GOT3 (cell line): ENCODE data around the gene VARS2.

Experiments
- DNase-seq: peaks from one replicate; lab custom pipeline; 2025; ENCODE audit warnings: mixed read lengths; lab: John Stamatoyannopoulos, UW

Gene VARS2

DNA sequence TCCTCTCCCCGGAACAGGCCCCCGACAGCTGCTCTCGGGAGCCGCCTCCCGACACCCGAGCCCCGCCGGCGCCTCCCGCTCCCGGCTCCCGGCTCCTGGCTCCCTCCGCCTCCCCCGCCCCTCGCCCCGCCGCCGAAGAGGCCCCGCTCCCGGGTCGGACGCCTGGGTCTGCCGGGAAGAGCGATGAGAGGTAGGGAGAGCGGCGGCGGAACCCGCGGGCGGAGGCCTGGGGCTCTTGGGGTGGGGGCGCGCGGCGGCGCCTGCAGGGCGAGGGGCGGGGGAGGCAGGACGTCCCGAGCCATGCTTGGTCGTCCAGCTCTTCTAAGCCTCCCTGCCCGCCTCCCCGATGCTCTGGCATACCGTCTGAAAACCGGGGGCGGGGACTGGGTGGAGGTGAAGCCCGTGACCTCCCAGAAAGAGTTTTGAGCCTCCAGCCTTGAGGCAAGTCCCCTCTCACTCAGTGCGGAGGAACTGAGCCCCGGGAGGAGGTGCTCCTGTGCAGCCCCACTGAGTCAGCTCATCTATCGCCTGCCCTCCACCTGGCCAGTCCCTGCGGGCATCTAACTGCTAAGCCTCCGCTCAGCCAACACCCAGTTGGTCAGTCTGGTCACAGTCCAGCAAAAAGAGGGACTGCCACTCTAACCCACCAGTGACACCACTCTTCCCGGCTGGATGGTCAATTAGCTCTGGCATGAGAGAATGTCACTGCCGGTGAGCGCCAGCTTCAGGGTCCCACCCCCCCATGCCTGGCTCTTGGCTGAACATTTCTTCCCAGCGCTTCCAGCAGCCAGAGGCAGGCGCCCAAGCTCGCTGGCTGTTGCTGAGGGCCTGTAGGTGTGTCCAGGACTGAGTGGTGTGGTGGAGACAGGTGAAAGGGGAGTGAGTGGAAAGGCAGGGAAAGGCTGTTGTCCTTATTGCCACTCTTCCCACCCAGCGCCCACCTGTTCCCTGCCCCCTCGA lies 29.2 kb upstream of the VARS2 start:
- DNase-seq = no peak

DNA sequence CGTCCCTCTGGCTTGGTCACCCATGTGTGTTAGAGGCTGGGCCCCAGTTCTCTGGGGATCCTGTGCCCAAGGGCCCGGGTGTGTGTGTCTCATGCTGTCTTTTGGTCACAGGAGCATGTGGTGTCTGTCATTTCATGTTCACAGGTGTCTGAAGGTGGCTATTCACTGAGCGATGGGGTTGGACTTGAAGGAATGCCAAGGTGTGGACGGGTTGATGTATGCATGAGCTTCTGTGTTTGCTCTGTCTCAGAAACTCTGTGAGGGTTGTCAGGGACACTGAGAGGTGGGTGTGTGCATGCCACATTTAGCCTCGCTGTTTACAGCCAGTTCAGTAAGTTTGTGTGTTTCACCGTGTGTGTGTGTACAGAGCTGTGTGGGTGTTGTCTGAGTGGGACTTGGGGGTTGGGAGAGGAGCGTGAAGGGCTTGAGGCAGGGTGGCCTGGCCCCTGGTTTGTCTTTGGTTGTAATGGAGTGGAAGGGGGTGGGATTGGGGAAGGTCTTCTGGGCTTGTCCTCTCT lies 28.5 kb upstream of the VARS2 start:
- no peak for DNase-seq

DNA sequence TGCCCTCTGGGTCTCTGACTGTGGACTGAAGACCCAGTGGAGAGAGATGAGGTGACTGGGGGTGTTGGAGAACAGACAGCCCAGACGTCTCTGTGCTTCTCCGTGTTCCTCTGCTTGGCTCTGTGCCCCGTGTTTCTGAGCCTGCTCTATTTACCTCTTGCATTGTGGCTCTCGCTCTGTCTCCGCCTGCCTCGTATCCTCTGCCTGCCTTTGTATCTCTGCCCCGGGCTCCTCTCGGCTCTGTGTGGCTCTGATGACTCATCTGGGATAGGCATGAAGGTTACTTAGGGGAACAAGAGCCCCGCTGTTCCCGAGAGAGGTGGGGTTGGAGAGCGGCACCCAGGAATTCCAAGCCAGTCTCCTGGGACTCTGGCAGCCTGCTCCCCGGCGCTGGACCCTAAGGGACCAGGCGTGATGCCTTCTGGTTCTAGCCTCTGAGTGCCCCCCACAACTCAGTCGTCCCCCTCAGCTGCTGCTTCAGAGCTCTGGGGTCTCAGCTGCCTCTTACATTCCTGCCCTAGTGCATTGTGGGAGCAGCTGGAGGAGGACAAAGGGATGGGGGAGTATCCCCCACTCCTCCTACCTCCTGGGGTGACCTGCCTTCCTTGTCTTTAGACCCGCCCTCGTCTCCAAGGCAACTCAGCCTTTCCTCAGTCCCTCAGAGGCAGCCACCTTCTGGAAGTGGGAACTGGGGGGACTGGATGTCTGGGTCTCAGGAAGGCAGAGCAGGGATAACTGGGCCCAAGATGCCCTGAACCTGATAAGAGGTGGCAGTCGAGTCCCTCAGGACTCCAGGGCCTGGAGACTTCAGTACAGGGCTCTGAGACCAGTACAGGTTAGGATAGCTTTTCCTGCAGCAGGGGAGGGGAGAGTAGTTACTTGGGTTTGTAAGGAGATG lies 27.8 kb upstream of the VARS2 start:
- no peak for DNase-seq

DNA sequence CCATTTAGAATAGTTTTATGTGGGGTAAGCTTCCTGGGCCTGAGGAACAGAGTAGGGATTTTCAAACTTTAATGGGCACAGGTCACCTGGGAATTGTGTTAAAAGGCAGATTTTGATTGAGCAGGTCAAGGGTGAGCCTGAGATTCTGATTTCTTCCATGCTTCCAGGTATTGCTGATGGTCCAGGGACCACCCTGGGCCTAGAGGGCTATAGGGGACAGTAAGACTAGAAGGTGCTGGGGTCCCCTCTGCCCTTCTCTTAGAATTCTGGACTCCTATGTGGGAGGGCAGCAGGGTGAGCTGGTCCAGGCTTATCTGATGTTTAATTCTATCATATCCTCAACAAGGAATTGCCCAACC lies 27.2 kb upstream of the VARS2 start:
- DNase-seq = no peak

DNA sequence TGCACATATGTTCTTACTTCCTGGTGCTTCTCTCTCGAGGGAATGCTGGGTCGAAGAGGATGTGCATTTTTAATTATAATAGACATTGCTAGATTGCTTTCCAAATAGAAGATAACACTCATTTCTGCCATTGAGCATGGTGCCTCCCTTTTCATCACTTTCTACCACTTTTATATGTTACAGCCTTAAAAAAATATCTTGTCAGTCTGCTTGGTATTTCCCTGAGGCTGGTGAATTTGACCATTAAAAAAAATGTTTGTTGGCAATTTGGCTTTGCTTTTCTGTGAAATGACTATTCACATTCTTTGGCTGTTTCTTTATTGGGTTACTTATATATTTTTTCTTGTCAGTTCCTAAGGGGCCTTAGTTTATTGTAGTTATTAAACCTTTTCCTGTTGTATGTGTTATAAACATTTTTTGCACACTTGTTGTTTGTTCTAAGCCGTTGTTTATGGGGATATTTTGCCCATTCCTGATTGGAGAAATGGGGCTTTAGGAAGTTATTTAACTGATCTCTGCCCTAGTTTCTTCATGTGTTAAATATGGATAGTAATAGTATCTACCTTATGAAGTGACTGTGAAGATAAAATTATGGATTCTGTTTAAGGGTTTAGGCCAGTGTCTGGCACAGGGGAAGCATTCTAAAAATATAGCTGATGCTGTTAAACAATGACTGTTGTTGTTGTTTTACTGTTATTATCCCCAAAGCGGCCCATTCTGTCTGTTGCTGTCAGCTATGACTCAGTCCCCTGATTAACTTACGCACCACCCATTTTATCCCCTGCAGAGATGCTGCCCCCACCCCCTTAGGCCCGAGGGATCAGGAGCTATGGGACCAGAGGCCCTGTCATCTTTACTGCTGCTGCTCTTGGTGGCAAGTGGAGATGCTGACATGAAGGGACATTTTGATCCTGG lies 25.9 kb upstream of the VARS2 start:
- DNase-seq = no peak

DNA sequence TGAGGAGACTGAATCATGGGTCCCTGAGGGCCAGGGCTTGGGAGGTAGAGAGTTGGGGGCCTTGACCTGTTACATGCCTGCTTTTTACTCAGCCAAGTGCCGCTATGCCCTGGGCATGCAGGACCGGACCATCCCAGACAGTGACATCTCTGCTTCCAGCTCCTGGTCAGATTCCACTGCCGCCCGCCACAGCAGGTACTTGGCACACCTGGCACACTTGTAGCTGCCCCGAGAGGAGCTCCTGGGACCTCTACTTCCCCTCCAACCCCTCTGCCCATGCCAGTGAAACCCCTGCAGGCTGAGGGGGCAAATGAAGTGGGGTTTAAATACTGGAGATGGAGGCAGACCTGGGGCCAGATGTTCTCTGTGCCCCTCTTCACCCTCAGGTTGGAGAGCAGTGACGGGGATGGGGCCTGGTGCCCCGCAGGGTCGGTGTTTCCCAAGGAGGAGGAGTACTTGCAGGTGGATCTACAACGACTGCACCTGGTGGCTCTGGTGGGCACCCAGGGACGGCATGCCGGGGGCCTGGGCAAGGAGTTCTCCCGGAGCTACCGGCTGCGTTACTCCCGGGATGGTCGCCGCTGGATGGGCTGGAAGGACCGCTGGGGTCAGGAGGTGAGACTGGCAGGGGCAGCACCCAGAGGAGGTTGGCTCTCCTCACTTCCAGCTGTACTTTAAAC lies 25.1 kb upstream of the VARS2 start:
- DNase-seq = no peak

DNA sequence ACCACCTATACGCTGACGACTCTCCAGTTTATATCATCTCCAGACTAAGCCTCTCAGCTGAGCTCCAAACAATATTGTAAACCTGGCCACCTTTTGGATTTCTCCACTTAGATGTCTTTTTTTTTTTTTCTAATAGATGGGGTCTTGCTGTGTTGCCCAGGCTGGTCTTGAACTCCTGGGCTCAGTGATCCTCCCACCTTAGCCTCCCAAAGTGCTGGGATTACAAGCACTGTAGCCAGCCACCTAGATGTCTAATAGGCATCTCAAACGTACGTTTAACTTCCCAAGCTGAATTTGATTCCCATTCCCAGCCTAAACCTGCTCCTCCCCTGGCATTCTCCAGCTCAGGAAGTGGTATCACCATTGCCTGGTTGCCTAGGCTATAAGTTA lies 24.5 kb upstream of the VARS2 start:
- no peak for DNase-seq

DNA sequence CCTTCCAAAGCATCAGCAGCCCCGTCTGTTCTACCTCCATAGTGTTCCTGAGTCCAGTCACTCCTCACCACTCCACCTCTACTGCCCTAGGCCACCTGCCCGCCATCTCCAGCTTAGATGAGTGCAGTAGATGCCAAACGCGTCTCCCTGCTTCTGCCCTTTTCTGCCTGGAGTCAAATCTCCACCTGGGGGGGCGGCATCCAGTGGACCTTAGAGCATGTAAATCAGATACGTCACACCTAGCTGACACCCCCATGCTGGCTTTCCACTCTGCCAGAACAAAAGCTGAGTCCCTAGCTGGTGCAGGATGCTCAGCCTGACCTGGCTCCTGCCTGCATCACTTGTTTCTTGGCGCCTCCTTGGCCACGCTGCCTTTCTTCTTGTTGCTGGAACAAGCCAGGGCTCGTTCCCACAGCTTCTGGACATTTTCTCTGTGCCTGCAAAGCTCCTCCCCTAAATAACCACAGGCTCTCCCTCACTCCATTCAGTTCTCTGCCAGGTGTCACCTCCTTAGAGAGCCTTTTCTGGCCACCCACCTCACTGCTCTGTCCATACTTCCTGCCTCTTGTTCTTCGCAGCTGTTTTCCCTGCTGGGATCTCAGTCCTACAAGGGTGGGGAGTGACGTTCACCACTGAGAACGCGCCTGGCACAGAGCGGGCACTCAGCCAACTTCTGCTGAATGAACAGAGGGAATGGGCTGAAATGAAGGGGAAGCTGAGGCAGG lies 24.0 kb upstream of the VARS2 start:
- DNase-seq = no peak

DNA sequence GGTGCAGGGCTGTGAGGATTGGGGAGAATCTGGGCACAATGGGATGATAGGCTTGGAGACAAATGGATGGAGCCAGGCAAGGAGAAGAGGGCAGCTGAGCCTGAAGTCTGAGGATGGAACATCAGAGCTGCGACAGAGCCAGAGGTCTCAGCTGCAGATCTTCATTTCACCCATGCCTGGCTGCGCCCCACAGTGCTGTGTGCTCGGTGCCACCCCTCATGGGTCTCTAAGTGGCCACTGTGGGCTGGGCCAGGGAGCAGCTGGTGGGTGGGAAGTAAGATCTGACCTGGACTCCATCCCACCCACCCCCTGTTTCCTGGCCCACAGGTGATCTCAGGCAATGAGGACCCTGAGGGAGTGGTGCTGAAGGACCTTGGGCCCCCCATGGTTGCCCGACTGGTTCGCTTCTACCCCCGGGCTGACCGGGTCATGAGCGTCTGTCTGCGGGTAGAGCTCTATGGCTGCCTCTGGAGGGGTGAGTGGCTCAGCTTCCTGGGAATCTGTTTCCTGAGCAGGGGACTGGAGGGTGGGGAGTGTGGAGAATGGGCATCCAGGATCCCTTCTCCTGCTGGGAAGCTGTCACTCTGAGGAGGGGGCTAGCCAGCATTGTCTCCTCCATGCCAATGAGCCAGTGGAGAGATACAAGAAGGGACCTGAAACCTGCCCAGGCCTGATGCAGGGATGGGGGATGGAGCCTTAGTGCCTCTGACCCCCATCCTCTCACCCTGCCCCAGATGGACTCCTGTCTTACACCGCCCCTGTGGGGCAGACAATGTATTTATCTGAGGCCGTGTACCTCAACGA lies 23.2 kb upstream of the VARS2 start:
- DNase-seq = no peak

DNA sequence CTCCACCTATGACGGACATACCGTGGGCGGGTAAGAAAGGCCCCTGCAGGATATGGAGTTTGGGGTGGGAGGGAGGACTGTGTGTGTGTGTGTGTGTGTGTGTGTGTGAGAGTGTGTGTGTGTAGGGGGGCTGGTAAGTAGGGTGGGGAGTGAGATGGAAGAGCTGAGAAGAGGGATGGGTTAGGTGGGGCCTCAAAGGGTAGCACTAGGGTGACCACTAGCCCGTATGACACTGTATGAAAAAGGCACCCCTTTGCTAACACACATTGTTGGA lies 22.7 kb upstream of the VARS2 start:
- DNase-seq = no peak

DNA sequence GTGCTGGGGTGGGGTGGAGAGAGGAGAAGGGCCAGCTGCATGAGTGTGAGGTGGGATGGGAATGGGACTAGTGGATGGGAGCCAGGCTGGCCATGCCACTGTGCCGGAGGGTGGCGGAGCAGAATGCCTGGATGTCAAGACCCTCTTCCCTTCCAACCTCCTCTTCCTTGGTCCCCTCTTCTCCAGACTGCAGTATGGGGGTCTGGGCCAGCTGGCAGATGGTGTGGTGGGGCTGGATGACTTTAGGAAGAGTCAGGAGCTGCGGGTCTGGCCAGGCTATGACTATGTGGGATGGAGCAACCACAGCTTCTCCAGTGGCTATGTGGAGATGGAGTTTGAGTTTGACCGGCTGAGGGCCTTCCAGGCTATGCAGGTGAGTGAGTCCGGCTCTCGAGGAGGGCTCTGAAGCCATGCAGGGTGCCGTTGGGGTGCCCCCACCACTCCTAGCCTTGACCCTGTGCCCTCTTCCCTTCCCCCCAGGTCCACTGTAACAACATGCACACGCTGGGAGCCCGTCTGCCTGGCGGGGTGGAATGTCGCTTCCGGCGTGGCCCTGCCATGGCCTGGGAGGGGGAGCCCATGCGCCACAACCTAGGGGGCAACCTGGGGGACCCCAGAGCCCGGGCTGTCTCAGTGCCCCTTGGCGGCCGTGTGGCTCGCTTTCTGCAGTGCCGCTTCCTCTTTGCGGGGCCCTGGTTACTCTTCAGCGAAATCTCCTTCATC lies 22.1 kb upstream of the VARS2 start:
- no peak for DNase-seq

DNA sequence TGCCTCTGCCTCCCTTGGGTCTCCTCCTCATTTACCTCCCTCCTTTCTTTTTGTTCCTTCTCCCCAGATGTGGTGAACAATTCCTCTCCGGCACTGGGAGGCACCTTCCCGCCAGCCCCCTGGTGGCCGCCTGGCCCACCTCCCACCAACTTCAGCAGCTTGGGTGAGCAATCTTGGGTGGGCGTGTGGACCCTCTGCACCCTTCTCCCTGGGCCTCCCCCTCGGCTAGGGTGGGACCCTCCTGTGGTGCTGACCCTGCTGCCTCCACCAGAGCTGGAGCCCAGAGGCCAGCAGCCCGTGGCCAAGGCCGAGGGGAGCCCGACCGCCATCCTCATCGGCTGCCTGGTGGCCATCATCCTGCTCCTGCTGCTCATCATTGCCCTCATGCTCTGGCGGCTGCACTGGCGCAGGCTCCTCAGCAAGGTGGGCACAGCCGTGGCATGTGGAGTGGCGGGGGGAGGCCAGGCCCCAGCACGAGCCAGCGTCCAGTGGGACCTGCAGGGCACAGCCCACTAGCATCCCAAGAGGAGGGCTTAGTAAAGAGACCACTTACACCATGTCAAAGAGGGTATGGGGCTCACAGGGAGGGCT lies 20.9 kb upstream of the VARS2 start:
- no peak for DNase-seq

DNA sequence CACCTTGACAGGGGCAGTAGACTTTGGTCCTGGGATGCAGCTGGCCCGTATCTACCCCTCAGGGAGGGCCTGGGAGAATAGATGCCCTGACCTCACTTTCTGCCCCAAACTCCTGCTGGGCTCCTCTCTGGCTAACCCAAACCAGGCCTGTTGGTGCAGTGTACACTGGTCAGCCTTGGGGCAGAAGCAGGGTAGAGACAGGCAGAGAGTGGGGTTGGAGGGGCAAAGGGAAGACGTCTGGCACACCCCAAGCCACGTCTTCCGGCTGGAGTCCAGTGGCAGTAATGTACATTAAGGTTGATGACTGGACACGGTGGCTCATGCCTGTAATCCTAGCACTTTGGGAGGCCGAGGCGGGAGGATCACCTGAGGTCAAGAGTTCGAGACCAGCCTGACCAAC lies 20.4 kb upstream of the VARS2 start:
- DNase-seq = no peak

DNA sequence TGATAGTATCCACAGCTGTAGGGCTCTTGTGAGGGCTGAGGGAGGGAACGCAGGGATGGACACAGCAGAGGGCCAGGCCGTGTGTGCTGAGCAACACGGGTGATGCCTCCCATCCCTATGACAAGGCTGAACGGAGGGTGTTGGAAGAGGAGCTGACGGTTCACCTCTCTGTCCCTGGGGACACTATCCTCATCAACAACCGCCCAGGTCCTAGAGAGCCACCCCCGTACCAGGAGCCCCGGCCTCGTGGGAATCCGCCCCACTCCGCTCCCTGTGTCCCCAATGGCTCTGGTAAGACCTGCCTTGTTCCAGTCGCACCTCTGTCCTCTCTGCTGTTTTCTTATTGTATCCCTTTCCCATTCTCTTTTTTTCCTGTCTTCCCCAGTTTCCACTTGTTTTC lies 19.7 kb upstream of the VARS2 start:
- no peak for DNase-seq

DNA sequence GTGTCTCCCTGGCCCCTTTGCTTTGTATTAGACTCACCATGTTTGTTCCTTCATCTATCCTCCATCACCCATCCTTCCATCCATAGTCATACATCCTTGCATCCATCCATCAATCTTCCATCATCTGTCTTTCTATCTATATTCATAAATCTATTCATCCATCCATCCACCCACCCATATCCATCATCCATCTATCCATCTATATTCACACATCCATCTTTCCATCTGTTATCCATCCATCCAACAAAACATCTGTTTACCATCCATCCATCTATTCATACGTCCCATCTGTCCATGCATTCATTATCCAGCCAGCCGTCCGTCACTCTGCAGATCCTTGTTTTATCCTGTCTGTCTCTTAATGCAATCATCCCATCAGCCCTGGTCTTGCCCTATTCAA lies 19.1 kb upstream of the VARS2 start:
- no peak for DNase-seq

DNA sequence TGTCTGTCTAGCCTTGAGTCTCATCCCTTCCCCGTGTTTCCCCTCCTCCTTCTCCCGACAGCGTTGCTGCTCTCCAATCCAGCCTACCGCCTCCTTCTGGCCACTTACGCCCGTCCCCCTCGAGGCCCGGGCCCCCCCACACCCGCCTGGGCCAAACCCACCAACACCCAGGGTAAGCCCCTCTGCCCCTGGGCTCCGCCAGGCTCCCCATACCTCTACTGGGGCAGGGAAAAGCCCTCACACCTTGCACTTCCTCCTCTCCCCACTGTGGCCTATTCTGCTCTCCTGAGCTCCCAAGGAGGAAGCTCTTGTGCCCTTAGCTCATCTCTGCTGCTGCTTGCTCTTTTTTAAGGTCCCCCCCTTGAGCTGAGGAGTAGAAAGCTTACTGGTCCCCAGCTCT lies 18.7 kb upstream of the VARS2 start:
- no peak for DNase-seq

DNA sequence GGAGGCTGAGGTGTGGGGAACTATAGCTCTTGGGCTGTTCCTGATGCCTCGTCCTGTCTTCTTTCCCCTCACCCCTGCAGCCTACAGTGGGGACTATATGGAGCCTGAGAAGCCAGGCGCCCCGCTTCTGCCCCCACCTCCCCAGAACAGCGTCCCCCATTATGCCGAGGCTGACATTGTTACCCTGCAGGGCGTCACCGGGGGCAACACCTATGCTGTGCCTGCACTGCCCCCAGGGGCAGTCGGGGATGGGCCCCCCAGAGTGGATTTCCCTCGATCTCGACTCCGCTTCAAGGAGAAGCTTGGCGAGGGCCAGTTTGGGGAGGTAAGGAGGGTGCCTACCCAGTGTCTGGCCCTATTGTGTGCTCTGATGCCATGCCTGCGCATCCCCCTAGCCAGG lies 17.5 kb upstream of the VARS2 start:
- DNase-seq = no peak

DNA sequence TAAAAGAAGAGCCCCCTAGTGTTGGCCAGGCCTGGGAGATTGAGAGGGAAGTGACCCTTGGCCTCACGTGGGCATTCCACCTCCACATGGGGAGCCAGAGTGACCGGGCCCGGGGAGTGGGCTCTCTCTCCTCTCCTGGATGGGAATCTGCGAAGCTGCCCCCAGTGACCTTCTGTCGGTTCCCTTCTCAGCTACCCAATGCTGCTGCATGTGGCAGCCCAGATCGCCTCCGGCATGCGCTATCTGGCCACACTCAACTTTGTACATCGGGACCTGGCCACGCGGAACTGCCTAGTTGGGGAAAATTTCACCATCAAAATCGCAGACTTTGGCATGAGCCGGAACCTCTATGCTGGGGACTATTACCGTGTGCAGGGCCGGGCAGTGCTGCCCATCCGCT lies 16.2 kb upstream of the VARS2 start:
- DNase-seq = no peak
